ENCODE results near the gene KLRG1.

The KLRG1 gene

DNA sequence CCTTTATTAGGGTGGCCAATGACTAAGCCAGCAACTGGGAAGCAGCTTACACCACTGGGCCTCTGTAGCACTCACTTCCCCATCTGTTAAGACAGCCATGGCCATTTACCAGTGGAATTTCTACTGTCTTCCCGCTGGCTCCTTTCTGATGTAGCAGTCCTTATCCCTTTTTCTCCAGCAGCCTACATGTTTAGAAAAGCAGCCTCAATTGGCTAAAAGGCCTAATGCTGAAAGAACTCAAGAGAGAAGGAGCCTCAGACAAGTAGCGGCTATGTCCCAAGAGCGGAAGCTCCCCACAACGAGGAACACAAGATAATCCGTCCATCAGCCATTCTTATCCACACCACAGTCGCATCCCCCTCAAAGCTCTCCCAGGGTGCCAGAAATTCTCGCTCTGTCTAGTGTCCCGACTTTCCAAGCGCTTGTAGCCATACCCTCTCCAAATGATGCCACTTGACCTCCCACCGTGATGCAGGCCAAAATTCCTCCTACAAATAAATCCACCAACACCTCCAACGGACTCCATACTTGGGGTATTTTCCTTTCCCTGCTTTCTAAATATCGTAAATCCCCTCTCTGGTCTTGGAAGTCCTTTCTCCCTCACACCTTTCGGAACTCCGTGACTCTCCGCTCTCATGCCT is 40.5 kb upstream of the KLRG1 start:
- DNase-seq, result no peak
- H3K36me3 ChIP-seq, result peaks cover 24% of the 10 kb centered on the region
- H3K4me1 ChIP-seq, result no peaks in the 10 kb centered on the region
- H3K9me3 ChIP-seq, result no peaks in the 10 kb centered on the region
- no peaks in the 10 kb centered on the region for H3K27me3 ChIP-seq
- peak overlapping the region; percentile 99 for H3K4me3 ChIP-seq (ENCODE audit: low read depth, low read length)
- no peak for TF ChIP-seq CTCF (IDR thresholded peaks at IDR 0.05; ENCODE audit: low read depth, low read length)

- TF ChIP-seq CTCF (IDR thresholded peaks at IDR 0.05; ENCODE audit: low read depth, low read length), result peak; percentile 51
- Histone ChIP-seq H3K27me3 (no peaks in the 10 kb centered on the region), H3K9me3 (no peaks in the 10 kb centered on the region), H3K36me3 (peaks cover 17% of the 10 kb centered on the region), H3K4me3 (ENCODE audit: low read depth, low read length) (peak within 1 kb of the TSS; percentile 99), H3K4me1 (no peaks in the 10 kb centered on the region)
- peak; percentile 95 for DNase-seq
Measured at GRCh38 chr12:8949342-8950220, 39.8 kb upstream of the KLRG1 start, which contains the start of gene M6PR. Gene M6PR (minus strand): TSS chr12:8949645. CDS start chr12:8946404, 3,241 bp downstream.

- H3K9me3 ChIP-seq, result no peaks in the 10 kb centered on the region
- H3K4me1 ChIP-seq, result no peaks in the 10 kb centered on the region
- no peak for DNase-seq
- no peak for TF ChIP-seq CTCF (IDR thresholded peaks at IDR 0.05; ENCODE audit: low read depth, low read length)
- peaks cover 11% of the 10 kb centered on the region for H3K36me3 ChIP-seq
- H3K4me3 ChIP-seq (ENCODE audit: low read depth, low read length), result peak overlapping the region; percentile 99
- H3K27me3 ChIP-seq, result no peaks in the 10 kb centered on the region
Measured at GRCh38 chr12:8950221-8950527, 39.2 kb upstream of the KLRG1 start.

- DNase-seq, result no peak
- Histone ChIP-seq H3K27me3 (no peaks in the 10 kb centered on the region), H3K9me3 (no peaks in the 10 kb centered on the region), H3K4me1 (no peaks in the 10 kb centered on the region), H3K36me3 (peaks cover 4% of the 10 kb centered on the region), H3K4me3 (ENCODE audit: low read depth, low read length) (peak overlapping the region; percentile 99)
- TF ChIP-seq CTCF (IDR thresholded peaks at IDR 0.05; ENCODE audit: low read depth, low read length), result no peak
Measured at GRCh38 chr12:8950702-8951478, 38.5 kb upstream of the KLRG1 start.

DNA sequence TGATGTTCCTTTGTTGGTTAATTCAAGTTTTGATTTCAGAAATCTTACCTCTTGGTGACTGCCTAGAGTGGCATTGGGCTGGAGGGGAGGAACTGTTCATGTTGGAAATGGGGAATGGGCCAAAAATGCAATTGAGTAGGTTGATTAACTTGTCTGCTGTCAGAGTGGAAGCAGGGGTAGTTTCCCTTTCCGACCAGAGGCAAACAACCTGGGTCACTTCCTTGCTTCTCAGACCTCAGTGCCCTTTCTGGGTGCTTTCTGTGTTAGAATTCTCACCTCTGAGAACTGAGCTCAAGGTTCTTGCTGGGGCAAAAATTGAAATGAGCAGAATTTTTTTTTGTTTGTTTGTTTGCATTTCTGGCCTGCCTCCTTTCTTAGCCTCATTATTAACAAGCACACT is 37.6 kb upstream of the KLRG1 start:
- no peaks in the 10 kb centered on the region for H3K9me3 ChIP-seq
- H3K36me3 ChIP-seq, result no peaks in the 10 kb centered on the region
- DNase-seq, result no peak
- TF ChIP-seq CTCF (IDR thresholded peaks at IDR 0.05; ENCODE audit: low read depth, low read length), result no peak
- no peaks in the 10 kb centered on the region for H3K4me1 ChIP-seq
- H3K4me3 ChIP-seq (ENCODE audit: low read depth, low read length), result no peak overlapping the region
- H3K27me3 ChIP-seq, result no peaks in the 10 kb centered on the region
